NB4 (cell line): ENCODE results near the gene DCLK3.

Experiments used
- DNase-seq: peaks from one replicate; pipeline ENCODE4 v3.0.0; 2010; ENCODE audit warnings: low read depth
- H3K4me3 ChIP-seq: one replicate; pipeline ENCODE4 v1.5.1; 2011; ENCODE audit warnings: mild to moderate bottlenecking, low read depth, low read length, moderate library complexity
- CTCF ChIP-seq: IDR thresholded peaks from one replicate; pipeline ENCODE4 v1.5.1; 2012; ENCODE audit warnings: low read depth, low read length
- MAX ChIP-seq: IDR thresholded peaks from 2 replicates; pipeline ENCODE4 v1.6.1; 2011; ENCODE audit warnings: low read depth, low read length
- MYC ChIP-seq: IDR thresholded peaks from 2 replicates; pipeline ENCODE4 v1.6.1; 2011; ENCODE audit warnings: low read depth, low read length
- POLR2A ChIP-seq: IDR thresholded peaks from 2 replicates; pipeline ENCODE4 v1.6.1; 2011; ENCODE audit warnings: mild to moderate bottlenecking; ENCODE audit not compliant: insufficient read length; ENCODE audit errors: extremely low read depth

The DCLK3 gene

GRCh38 chr3:36776436-36776835 lies 12.1 kb upstream of the DCLK3 start:
- no peak overlapping the region for H3K4me3 ChIP-seq
- DNase-seq = no peak
- TF ChIP-seq POLR2A = no peak
- TF ChIP-seq CTCF = no peak
- TF ChIP-seq MAX = no peak
- no peak for TF ChIP-seq MYC

- no peak overlapping the region for H3K4me3 ChIP-seq
- no peak for TF ChIP-seq MYC
- no peak for TF ChIP-seq POLR2A
- TF ChIP-seq CTCF = no peak
- TF ChIP-seq MAX = no peak
- no peak for DNase-seq
Measured at GRCh38 chr3:36774052-36774451, 9.7 kb upstream of the DCLK3 start.

GRCh38 chr3:36771931-36772330 lies 7.6 kb upstream of the DCLK3 start:
- no peak for DNase-seq
- no peak overlapping the region for H3K4me3 ChIP-seq
- TF ChIP-seq MAX (no peak), CTCF (no peak), MYC (no peak), POLR2A (no peak)

- DNase-seq = no peak
- H3K4me3 ChIP-seq = no peak overlapping the region
- TF ChIP-seq CTCF (no peak), POLR2A (no peak), MAX (no peak), MYC (no peak)
Measured at GRCh38 chr3:36769926-36770325, 5.6 kb upstream of the DCLK3 start.

GRCh38 chr3:36765104-36765503 lies 751 bp upstream of the DCLK3 start:
- TF ChIP-seq POLR2A (no peak), MAX (no peak), CTCF (no peak), MYC (no peak)
- DNase-seq = no peak
- no peak overlapping the region for H3K4me3 ChIP-seq

GRCh38 chr3:36764704-36765038 lies 318 bp upstream of the DCLK3 start:
- no peak for TF ChIP-seq POLR2A
- TF ChIP-seq CTCF = no peak
- TF ChIP-seq MAX = no peak
- TF ChIP-seq MYC = no peak
- no peak overlapping the region for H3K4me3 ChIP-seq
- DNase-seq = no peak
